Uterus (tissue), 4 donors: ENCODE data around the gene MED12. TPM values are rescaled to one million over a fixed set of nuclear protein-coding genes. Genes with fewer than 3 reads are reported as not detected.

Experiments
- DNase-seq, 2 donors: peaks; one replicate each; pipeline ENCODE4 v3.0.0-alpha.2; 2019 to 2020
- H3K27ac ChIP-seq, 2 donors: fragments of 200-600 bp; sonication (generic); 1 replicate in 1 of 2; 2 replicates in 1 of 2; pipeline ENCODE4 v1.5.1; 2016 to 2018
- H3K27me3 ChIP-seq, 2 donors: fragments of 200-600 bp; sonication (generic); one replicate each; pipeline ENCODE4 v1.5.1; 2018 to 2019; ENCODE audit warnings: control low read depth in 1 of 2
- H3K36me3 ChIP-seq, 2 donors: fragments of 200-600 bp; sonication (generic); one replicate each; pipeline ENCODE4 v1.5.1; 2019; ENCODE audit warnings: control low read depth in 1 of 2
- H3K4me1 ChIP-seq, 2 donors: fragments of 200-600 bp; sonication (generic); one replicate each; pipeline ENCODE4 v1.5.1; 2018 to 2019; ENCODE audit warnings: control low read depth in 1 of 2
- H3K4me3 ChIP-seq, 2 donors: fragments of 200-600 bp; sonication (generic); 1 replicate in 1 of 2; 2 replicates in 1 of 2; pipeline ENCODE4 v1.5.1; 2018 to 2019; ENCODE audit warnings: mild to moderate bottlenecking in 1 of 2
- H3K9me3 ChIP-seq, 2 donors: fragments of 200-600 bp; sonication (generic); one replicate each; pipeline ENCODE4 v1.5.1; 2019; ENCODE audit warnings: control low read depth in 1 of 2
- POLR2A ChIP-seq, 2 donors: fragments of 450-650 bp; IDR thresholded peaks; one replicate each; pipeline ENCODE4 v1.6.1; 2016; ENCODE audit warnings: antibody characterized with exemption in 2 of 2, mild to moderate bottlenecking in 1 of 2, moderate library complexity in 1 of 2
- intact Hi-C: fragments of 100-400 bp; cut with DNase I; formaldehyde crosslinking; loops from one replicate; pipeline ENCODE4 v1.15.1; 2023; ENCODE audit warnings: low total_unique reads
- total RNA-seq, 4 donors: library from RNA; depleted of rRNA in 3 of 4; stranded (reverse); fragments of >200 nt in 3 of 4; gene quantifications; one replicate each; pipeline versions ENCODE4 v1.1.0 to v1.2.4, GENCODE V29; 2014 to 2023
- TF ChIP-seq, protein P1 (sequence below), 4 experiments: fragments of 200-600 bp in 2 of 4; fragments of 450-650 bp in 2 of 4; sonication (generic) in 2 of 4; IDR thresholded peaks; one replicate each; pipeline ENCODE4 v1.5.1; 2016 to 2019; ENCODE audit warnings: antibody characterized with exemption in 4 of 4, mild to moderate bottlenecking in 2 of 4, moderate library complexity in 1 of 4
- donor health status: DM: yes; HTN: yes; CAD: no.

MED12 gene
- total RNA-seq = 10 to 100 TPM; 11.2 to 91.5 (median 33.0) TPM

DNA sequence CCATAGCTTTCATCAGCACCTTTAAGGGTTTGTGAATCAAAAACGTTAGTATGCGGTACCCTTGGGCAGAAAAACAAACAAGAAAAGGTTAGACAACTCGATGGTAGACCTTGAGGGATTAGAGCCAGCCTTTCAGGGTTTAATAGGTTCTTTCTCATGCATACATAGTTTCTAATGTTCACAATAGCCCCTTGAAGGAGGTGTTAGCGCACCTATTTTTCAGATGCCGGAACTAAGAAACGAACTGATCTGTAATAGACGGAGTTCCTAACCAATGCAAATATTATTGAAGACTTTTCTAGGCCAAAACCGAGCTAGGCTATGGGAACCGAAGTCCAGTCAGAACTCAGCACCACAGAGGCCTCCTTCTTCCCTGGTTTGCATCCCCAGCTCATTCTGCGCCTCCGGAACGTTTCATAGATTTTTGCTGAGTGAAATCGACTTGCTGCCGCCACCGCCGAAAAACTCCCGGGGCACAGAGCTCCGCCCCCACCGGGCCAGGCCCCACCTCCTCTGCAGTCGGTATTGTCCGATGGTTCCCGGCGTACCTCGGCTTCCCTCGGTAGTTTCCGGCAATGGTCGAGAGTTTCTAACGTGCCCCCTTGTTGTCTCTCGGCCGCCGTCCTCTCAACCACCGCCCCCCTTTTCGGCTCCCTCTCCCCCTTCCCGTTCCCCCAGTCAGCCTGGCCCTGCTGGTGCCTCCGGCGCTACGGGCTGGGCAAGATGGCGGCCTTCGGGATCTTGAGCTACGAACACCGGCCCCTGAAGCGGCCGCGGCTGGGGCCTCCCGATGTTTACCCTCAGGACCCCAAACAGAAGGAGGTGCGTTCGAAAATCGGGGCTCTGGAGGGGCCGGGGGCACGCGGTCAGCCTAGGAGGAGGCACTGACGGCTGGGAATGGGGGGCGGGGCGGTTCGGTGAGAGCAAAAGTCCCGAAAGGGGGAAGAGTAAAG lies at the start of gene MED12:
Gene MED12, plus strand, starts transcription at position 565 of the 953 bp plus-strand sequence. Its CDS starts 159 bp downstream, at position 724.
- peak; percentile 88 to 89 for DNase-seq
- Histone ChIP-seq H3K36me3 (no peaks in the 10 kb centered on the region), H3K27me3 (no peaks in the 10 kb centered on the region), H3K4me1 (no peaks in the 10 kb centered on the region), H3K4me3 (peak within 1 kb of the TSS; percentile 55 to 79), H3K27ac (peak within 1 kb of the TSS; percentile 87 to 89), H3K9me3 (no peaks in the 10 kb centered on the region)
- intact Hi-C loops = no loop called here
- TF ChIP-seq POLR2A (IDR thresholded peaks at IDR 0.05) = peak; percentile 27
- TF ChIP-seq, protein P1, sequence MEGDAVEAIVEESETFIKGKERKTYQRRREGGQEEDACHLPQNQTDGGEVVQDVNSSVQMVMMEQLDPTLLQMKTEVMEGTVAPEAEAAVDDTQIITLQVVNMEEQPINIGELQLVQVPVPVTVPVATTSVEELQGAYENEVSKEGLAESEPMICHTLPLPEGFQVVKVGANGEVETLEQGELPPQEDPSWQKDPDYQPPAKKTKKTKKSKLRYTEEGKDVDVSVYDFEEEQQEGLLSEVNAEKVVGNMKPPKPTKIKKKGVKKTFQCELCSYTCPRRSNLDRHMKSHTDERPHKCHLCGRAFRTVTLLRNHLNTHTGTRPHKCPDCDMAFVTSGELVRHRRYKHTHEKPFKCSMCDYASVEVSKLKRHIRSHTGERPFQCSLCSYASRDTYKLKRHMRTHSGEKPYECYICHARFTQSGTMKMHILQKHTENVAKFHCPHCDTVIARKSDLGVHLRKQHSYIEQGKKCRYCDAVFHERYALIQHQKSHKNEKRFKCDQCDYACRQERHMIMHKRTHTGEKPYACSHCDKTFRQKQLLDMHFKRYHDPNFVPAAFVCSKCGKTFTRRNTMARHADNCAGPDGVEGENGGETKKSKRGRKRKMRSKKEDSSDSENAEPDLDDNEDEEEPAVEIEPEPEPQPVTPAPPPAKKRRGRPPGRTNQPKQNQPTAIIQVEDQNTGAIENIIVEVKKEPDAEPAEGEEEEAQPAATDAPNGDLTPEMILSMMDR (IDR thresholded peaks at IDR 0.05) = no peak

DNA sequence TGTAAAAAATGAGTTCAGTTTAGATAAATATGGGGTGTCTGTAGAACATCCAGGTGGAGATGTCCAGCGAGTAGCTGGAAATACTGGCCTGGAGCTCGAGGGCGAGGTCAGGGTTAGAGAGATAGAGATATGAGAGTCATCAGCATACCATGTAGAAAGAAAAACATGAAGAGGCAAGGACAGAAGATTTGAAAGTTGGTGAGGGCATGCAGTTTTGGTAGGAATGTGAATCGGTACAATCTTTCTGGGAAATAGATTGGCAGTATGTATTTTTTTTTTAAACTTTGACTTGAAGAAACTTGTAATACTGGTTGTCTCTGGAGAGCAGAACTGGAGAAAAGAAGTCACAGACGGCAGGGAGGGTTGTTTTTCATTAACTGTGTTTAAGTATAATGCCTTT lies 47.9 kb upstream of the MED12 start:
- no peak for DNase-seq
- Histone ChIP-seq H3K27ac (no peak overlapping the region), H3K27me3 (no peaks in the 10 kb centered on the region), H3K4me1 (no peaks in the 10 kb centered on the region), H3K36me3 (no peaks in the 10 kb centered on the region), H3K9me3 (no peaks in the 10 kb centered on the region), H3K4me3 (no peak overlapping the region)
- TF ChIP-seq, protein P1 (IDR thresholded peaks at IDR 0.05) = no peak
- TF ChIP-seq POLR2A (IDR thresholded peaks at IDR 0.05) = no peak
- intact Hi-C loops = no loop called here

DNA sequence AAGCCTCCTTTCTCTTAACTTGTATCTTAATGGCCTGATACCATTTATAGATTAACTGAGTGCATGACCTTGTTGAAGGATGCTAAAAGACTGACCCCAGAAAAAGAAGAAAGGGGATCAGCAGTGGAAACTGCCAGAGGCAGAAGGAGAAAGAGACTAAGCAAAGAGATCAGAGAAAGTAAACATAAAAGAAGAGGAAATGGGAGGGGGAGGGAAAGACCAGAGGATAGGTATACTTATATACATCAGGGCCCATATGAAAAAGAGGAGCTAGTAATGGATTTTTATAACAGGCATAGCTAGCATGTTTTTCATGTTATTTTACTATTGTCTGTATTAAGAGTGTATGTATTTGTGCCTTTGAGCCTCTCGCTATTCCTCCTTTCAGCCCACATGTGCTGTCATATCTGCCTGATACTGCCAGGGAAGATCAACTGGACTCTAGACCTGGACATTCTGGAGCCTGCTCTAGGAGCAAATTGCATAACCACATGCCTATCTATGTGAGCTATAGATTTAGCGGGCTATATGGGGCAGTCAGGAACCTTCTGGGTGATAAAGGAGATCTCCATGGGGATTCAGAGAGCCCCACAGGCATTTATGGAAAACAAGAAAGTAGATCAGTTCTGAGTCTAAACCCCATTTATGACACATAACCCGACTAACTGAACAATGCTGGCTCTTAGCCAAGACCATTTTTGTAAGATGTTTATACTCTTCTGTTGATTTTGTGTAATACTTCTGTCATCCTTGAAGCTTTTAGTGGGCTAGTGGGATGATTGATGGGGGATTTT lies 36.9 kb upstream of the MED12 start:
- H3K27ac ChIP-seq = no peak overlapping the region
- H3K9me3 ChIP-seq = no peaks in the 10 kb centered on the region
- H3K36me3 ChIP-seq = no peaks in the 10 kb centered on the region
- H3K27me3 ChIP-seq = no peaks in the 10 kb centered on the region
- no peak for DNase-seq
- H3K4me3 ChIP-seq = no peak overlapping the region
- intact Hi-C loops = no loop called here
- no peak for TF ChIP-seq POLR2A (IDR thresholded peaks at IDR 0.05)
- TF ChIP-seq, protein P1 (IDR thresholded peaks at IDR 0.05) = no peak
- no peaks in the 10 kb centered on the region for H3K4me1 ChIP-seq

DNA sequence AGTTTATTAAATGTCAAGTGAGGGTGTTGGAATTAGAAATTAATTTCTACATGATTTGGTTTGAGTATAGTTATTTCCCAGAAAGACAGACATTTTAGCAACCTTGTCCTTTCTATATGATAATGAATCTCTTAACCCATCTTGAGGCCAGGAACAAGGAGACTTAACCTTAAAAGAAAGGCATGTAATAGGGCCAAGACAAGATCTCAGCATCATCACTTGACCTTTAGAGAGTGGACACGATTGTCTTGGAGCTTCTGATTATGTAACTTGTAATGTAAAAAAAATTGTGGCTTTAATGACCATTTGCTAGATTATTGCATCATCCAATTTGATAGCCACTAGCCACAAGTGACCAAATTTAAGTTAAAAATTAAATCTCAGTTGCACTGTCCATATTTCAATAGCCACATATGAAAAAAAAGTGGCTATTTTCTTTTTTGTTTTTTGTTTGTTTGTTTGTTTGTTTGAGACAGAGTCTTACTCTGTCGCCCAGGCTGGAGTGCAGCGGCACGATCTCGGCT lies 36.2 kb upstream of the MED12 start:
- Histone ChIP-seq H3K4me3 (no peak overlapping the region), H3K4me1 (no peaks in the 10 kb centered on the region), H3K36me3 (no peaks in the 10 kb centered on the region), H3K9me3 (no peaks in the 10 kb centered on the region), H3K27ac (no peak overlapping the region), H3K27me3 (no peaks in the 10 kb centered on the region)
- intact Hi-C loops = no loop called here
- TF ChIP-seq, protein P1 (IDR thresholded peaks at IDR 0.05) = no peak
- TF ChIP-seq POLR2A (IDR thresholded peaks at IDR 0.05) = no peak
- no peak for DNase-seq
